ENCODE data around the gene CLIC4.

DNA sequence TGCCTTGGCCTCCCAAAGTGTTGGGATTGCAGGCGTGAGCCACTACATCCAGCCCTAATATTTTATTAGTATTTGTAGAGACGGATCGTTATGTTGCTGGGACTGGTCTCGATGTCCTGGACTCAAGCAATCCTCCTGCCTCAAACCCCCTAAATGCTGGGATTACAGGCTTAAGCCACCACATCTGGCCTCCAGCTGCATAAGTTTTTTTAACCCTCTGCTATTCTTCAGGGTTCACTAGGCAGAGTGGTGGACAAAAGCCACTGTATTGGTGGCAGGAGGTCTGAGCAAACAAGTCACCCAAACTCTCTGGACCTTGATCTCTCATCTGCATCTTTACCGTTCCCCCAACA lies 10.1 kb upstream of the CLIC4 start:
- TF ChIP-seq, protein P1, sequence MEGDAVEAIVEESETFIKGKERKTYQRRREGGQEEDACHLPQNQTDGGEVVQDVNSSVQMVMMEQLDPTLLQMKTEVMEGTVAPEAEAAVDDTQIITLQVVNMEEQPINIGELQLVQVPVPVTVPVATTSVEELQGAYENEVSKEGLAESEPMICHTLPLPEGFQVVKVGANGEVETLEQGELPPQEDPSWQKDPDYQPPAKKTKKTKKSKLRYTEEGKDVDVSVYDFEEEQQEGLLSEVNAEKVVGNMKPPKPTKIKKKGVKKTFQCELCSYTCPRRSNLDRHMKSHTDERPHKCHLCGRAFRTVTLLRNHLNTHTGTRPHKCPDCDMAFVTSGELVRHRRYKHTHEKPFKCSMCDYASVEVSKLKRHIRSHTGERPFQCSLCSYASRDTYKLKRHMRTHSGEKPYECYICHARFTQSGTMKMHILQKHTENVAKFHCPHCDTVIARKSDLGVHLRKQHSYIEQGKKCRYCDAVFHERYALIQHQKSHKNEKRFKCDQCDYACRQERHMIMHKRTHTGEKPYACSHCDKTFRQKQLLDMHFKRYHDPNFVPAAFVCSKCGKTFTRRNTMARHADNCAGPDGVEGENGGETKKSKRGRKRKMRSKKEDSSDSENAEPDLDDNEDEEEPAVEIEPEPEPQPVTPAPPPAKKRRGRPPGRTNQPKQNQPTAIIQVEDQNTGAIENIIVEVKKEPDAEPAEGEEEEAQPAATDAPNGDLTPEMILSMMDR (IDR thresholded peaks at IDR 0.05): no peak
- TF ChIP-seq POLR2A (IDR thresholded peaks at IDR 0.05): no peak
